Measurements from ENCODE around the gene RASAL2. TPM values are rescaled to one million over a fixed set of nuclear protein-coding genes. Genes with fewer than 3 reads are reported as not detected.
A peak's percentile ranks its signal among the peaks of the same experiment; 100 is the strongest.

RASAL2 gene
- total RNA-seq, 3 donors from 2014 or later, result 13.0 to 17.5 (median 14.2) TPM

DNA sequence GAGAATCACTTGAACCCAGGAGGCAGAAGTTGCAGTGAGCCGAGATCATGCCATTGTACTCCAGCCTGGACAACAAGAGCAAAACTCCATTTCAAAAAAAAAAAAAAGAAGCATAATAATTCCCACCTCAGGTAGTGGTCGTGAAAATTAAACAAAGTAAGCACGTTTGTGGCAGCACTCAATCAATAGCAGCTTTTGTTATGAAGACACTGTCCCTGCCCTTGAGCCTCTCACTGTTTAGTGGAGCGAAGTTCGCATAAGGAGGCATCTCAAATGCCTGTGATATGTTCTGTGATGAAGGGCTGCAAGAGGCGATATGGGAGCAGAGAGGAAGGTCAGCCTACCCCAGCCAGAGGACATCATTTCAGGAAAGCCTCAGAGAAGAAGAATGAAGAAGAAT is 43.8 kb upstream of the RASAL2 start:
- Histone ChIP-seq H3K4me3 (no peak overlapping the region), H3K36me3 (ENCODE audit: low read depth) (no peaks in the 10 kb centered on the region), H3K9me3 (no peaks in the 10 kb centered on the region), H3K4me1 (ENCODE audit: low read depth) (peaks cover 6% of the 10 kb centered on the region)
- no peak for DNase-seq
- intact Hi-C loops (cut with DNase I, micrococcal nuclease), result no loop called here
- TF ChIP-seq CTCF (IDR thresholded peaks at IDR 0.05), result no peak
- ATAC-seq, result no peak

- H3K36me3 ChIP-seq (ENCODE audit: low read depth), result no peaks in the 10 kb centered on the region
- ATAC-seq (no peak), DNase-seq (no peak)
- intact Hi-C loops (cut with DNase I, micrococcal nuclease), result no loop called here
- TF ChIP-seq CTCF (IDR thresholded peaks at IDR 0.05), result no peak
- no peaks in the 10 kb centered on the region for H3K9me3 ChIP-seq
- H3K4me3 ChIP-seq, result no peak overlapping the region
- H3K4me1 ChIP-seq (ENCODE audit: low read depth), result peaks cover 6% of the 10 kb centered on the region
Measured at GRCh38 chr1:178051071-178051470, 42.8 kb upstream of the RASAL2 start.

- peak in 1 of 3 donors; percentile 44 for DNase-seq
- Histone ChIP-seq H3K4me1 (ENCODE audit: low read depth) (peaks cover 6% of the 10 kb centered on the region), H3K36me3 (ENCODE audit: low read depth) (no peaks in the 10 kb centered on the region), H3K9me3 (no peaks in the 10 kb centered on the region), H3K4me3 (no peak overlapping the region)
- ATAC-seq, result peak; percentile 77
- intact Hi-C loops (cut with DNase I, micrococcal nuclease), result no loop called here
- TF ChIP-seq CTCF (IDR thresholded peaks at IDR 0.05), result no peak
Measured at GRCh38 chr1:178052650-178053461, 41.0 kb upstream of the RASAL2 start.

DNA sequence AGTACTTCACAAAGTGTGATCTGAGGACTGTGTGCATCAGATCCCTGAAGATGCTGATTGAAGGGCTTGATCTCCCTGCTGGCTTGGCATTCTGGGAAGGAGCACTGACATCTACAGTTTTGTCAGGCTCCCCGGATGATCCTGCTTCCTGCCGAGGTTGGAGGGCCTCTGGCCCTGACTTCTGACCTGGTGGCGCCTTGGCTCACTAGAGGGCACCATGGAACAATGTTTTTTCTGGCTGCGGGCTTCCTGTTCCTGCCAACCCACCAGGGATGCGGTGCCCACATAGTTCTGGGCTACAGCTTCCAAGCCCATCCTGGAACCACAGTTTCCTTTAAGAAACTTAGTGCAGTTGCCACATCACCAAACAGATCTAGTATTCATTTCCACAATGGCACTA is 38.8 kb upstream of the RASAL2 start:
- Histone ChIP-seq H3K36me3 (ENCODE audit: low read depth) (no peaks in the 10 kb centered on the region), H3K9me3 (no peaks in the 10 kb centered on the region), H3K4me3 (no peak overlapping the region), H3K4me1 (ENCODE audit: low read depth) (peaks cover 6% of the 10 kb centered on the region)
- peak; percentile 43 for ATAC-seq
- peak; percentile 16 for TF ChIP-seq CTCF (IDR thresholded peaks at IDR 0.05)
- intact Hi-C loops (cut with DNase I, micrococcal nuclease), result no loop called here
- DNase-seq, result peak; percentile 62 to 74 (median 69)

DNA sequence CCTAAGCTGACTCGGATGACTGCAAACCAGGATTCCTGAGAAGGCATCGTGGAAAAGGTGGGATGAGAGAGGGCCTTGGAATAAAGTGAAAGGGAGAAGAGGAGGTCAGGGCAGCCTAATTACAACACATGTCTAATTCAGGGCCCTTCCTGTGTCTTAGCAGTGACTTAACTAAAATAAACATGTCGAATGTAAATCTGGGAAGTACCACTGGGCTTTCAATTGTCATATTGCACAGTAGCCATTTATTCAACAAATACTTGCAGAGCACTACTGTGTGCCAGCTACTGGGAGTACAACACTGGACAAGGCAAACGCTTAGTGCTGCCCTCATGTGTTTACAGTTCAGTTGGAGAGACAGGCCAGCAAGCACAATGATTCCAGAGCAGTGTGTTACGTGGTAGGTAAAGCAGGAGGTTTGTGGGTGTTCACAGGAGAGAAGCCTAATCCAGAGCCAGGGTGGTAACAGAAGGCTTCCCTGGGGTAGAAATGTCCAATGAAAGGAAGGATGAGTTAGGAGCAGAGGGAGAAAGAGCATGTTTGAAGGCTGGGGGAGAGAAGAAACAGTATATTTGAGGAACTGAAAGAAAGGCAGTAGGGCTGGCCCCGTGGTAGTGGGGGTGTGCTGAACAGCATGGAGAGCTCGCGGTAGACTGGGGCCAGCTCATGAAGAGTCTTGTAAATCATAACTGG is 38.0 kb upstream of the RASAL2 start:
- Histone ChIP-seq H3K36me3 (ENCODE audit: low read depth) (no peaks in the 10 kb centered on the region), H3K4me1 (ENCODE audit: low read depth) (peaks cover 7% of the 10 kb centered on the region), H3K9me3 (no peaks in the 10 kb centered on the region), H3K4me3 (no peak overlapping the region)
- ATAC-seq, result peak; percentile 64
- intact Hi-C loops (cut with DNase I, micrococcal nuclease), result no loop called here
- peak in 1 of 3 donors; percentile 41 for DNase-seq
- no peak for TF ChIP-seq CTCF (IDR thresholded peaks at IDR 0.05)
